GM21786 (cell line): Measurements from ENCODE around the gene PTCHD4.

ENCODE experiments used
- ATAC-seq: cut with Tn5 transposase; IDR thresholded peaks from one replicate; pipeline ENCODE4 v1.9.1; 2021; ENCODE audit not compliant: unreplicated experiment

Gene PTCHD4

DNA sequence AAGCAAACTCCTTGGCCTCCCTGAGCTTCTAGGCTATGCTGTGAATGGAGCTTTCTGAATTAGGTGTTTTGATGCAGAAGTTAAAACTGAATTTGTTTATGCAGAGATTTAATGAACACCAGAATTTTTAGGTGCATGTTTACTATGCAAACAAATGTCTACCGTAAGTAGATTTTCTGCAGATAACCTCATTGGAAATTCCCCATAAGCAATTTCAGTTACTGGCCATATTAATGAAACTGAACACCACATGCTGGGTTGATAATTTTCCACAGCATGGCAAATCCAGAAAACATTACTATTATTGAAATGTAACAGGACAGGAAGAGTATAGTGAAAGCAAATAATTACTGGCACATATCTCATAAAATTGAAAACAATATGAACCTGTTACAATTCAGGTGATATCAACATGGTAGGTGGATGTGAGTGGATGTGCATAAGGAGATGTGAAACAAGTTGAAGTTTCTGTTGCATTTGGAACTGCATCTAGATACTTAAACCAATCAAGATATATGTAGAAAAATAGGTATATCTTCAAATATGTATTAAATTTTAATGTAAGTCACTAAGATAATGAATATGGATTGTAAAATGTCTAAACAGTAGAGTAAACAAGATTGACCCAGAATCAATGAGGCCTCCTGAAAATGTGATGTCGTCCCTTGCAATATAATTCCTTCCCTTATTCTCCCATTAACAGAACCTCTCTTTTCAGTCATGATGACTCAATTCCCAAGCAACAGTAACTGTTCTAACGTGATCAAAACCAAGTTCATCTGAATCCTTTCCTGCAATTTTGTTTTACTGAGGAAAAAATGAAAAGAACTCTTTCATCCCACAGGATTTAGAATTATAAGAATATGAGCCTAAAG, 11.0 kb downstream of the PTCHD4 start:
- ATAC-seq = no peak

GRCh38 chr6:48098923-48099322, 12.1 kb downstream of the PTCHD4 start:
- no peak for ATAC-seq

DNA sequence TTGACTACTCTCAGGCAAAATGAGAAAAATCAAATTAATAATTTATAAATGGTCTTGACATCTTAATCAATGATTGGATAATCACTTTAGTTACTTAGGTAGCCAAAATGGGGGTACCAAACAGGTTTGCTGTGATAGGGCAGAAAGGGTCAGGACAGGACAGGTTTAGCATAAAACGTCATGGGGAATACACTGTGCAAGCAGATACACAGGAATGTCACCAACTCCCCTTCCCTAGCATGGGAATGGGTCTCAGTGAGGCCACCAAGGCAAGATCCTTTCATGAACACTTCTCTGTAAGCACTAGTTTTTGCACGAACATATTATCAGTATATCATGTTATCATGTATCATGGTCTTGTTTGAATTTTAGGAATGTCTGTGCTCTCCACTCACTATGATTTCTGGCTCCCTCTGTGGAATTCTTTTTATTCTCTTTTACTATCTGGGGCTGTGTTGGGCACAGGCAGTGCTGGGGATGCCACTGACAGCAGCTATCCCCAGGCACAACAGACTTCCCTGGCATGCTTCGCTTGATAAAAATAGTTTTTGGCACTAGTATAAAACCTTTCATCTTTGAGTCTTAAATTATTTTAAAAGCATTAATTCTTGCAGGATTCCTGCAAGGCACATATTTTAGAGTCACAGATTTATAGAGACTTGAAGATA, 18.3 kb downstream of the PTCHD4 start:
- ATAC-seq = no peak

- ATAC-seq = no peak
These were observed 20.5 kb downstream of the PTCHD4 start for GRCh38 chr6:48090546-48090945.

DNA sequence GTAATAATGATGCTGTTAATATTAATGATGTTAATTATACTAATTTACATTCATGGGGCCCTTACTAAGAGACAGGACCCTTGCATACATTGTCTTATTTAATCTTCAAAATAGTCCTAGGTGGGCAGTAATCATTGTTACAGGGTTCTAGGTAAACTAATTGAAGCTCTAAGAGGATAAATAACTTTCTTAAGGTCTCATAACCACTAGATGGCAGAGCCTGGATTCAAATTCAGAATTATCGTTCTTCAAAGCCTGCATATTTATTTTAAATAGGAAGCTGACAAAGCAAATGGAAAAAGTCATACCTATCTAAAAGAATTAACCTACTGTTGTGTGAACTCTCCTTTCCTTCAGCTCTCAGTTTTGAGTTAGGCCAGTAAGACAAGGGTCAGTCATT, 23.5 kb downstream of the PTCHD4 start:
- no peak for ATAC-seq

- no peak for ATAC-seq
These were observed 24.8 kb downstream of the PTCHD4 start for GRCh38 chr6:48086187-48086586.

DNA sequence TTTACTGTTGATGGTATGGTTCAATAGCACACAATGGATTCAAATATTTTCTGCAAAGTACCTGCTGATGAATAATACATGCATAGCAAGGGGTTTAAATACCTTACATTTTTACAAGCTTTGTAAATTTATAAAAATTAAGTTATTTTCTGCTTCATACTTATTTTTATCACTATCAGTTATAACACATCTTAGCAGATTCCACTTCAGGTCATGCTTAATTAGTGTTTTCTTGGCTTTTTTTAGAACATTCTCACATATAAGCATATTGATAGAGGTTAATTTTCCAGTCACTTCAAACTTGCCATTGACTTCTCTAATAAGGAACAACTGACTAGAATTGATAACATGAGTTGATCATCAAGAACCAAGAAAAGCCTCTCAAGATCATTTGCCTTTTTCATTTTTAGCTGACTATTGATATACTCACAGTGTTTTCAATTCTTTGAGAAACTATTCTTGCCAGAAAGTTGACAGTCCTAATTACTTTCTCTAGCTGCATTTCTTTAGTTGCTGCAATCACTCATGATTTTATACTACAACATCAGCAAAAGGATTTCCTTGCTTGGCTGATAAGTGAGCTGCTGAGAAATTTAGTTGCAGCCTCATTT, 25.8 kb downstream of the PTCHD4 start:
- no peak for ATAC-seq

DNA sequence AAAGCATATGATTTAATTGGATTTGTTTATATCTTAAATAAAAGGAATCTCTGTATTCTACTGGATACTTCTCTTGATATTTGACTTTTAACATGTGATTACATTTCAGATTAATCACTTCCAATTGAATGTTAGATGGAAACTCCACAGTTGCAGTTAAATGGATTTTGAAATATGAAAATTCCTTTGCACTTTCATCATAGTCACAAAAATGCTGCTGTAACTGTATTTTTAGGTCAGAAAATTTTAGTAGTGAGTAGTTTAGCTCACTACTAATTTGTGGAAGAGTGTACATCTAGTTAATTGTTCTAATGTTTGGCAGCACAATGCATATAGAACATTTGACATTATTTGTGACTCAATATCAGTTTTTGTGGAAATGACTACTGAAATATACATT, 26.8 kb downstream of the PTCHD4 start:
- ATAC-seq = no peak

DNA sequence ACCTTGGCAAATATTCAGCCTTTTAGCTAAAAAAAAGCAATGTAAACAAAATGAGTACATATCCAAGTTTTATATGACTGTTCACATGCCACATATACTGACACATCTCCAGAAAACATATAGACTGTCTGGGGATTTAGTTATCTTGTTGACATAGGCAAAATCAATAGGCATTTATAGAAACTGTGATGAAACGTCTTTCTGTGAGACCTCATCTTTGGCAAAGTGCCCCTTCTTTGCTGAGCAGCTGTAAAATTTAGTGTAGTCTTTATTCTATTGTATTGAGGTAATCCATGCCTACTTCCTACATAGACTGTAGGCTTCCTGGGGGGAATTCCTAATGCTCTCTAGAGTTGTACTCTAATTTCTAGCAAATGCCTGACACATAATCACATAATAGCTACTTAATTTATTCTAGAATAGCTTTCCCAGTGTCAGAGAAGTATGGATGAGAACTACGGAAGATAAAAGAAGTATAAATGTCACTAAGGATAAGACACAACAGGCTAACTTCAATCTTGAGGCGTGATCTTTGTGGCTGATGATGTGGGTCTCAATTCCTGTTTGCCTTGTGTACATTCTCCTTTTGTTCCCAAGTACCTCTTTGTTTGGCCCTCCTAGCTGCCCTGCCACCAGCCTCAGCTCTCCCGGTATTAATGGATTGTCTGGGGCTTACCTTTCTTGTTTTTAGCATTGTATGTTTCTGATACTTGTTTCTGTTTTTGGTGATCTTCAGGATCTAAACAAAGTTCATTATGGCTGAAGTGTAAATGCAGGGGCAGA, 30.6 kb downstream of the PTCHD4 start:
- no peak for ATAC-seq

DNA sequence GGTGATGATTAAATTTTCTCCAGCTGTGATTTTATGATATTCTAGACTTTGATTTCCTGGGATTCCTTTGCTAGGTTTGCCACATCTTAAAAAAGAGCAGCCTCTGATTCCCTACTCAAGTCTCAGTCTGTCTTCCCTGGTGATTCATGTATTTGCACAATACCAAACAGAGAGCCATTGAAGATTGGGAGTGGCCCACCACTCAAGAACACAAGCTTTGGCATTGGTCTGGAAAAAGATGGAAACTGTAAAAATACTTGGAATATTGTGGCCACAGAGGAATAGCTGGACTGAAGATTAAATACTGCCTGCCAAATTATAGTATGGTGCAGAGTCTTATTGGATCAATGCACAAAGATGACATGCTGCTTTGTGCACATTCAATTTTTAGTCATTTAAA, 32.9 kb downstream of the PTCHD4 start:
- no peak for ATAC-seq

GRCh38 chr6:48075181-48075580, 35.8 kb downstream of the PTCHD4 start:
- no peak for ATAC-seq

- no peak for ATAC-seq
These were observed 36.8 kb downstream of the PTCHD4 start for GRCh38 chr6:48073976-48074767.

GRCh38 chr6:48071833-48072232, 39.2 kb downstream of the PTCHD4 start:
- no peak for ATAC-seq

- ATAC-seq = no peak
These were observed 41.7 kb downstream of the PTCHD4 start for GRCh38 chr6:48069280-48069679.

DNA sequence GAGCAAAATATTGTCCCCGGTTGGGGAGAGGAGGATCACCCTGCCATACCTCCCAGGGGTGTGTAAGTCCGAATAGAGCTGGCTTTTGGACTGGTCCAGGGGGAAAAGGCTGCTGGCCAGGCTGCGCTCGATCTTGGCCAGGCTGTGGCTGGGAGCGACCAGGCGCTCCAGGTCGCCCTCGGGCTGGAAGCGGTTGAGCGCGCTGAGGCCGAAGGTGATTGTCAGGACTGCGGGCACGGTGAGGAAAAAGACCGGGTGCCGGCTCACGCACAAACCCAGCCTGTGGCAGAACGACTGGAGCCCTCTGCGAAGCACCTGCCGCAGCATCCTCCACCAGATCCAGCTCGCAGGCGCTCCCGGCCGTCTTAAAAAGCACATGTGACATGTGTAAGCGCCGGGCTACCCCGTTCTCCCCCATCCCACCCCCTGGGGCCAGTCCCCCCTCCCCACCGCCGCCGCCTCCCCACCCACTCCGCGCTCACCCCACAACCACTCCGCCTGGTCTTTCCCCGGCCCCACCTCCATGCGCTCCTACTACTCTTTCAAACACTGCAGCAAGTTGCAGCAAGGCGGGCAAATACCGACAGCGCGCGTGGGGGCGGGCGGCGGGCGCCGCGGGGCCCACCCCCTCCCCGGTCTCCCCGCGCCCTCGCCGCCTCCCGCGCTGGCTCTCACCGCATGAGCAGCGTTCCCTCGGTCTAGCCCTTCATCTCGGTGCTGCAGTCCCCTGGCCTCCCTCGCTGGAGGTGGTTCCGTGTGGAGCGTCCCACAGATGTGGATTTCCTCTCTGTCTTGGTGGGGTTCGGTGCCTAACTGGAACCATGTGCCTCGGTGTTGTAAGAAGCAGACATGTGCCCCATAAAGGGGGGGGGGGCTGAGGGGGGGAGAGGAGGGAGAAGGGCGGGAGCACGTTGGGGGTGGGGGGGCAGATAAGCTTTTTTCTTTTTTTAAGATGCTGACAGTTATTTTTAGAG, 42.4 kb downstream of the PTCHD4 start:
- no peak for ATAC-seq

DNA sequence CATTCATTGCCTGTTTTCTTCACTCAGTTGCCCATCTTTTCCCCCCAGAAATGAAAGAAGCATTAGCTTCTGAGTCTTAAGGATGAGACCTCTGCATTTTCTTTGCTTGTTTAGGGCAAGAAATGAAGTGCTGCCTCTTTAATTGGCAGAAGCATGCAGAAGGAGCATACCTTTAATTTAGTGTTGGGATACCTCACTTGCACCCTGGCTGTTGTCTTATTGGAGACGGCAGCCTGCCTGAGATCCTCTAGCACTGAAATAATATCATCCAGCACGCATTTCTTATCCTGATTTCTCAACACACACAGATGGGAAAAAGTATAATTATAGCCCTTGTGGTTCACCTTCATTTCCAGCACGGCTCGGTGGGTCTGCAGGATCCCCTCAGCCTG, 43.1 kb downstream of the PTCHD4 start:
- ATAC-seq = no peak

GRCh38 chr6:48067148-48067712, 43.8 kb downstream of the PTCHD4 start:
- no peak for ATAC-seq

GRCh38 chr6:48061265-48061990, 49.6 kb downstream of the PTCHD4 start:
- no peak for ATAC-seq
